OCI-LY7 (cell line): Measurements from ENCODE around the gene PPIP5K2. TPM values are rescaled to one million over a fixed set of nuclear protein-coding genes. Genes with fewer than 3 reads are reported as not detected.
"Not testable (repeated sequence)": the region's sequence is repeated elsewhere in the genome, so short reads cannot be mapped to it uniquely, and the experiment has no call there.

ENCODE experiments used
- BruUV-seq: library from RNA; stranded (reverse); fragments of 400-500 nt; replicated peaks from 2 replicates; lab custom pipeline; 2021; lab: Mats Ljungman, UMichigan
- CTCF ChIA-PET: fragments of 300-600 bp; sonication (Branson Sonifier 250); formaldehyde crosslinking; loops from one replicate; lab custom pipeline; 2022; ENCODE audit warnings: antibody characterized with exemption; ENCODE audit not compliant: unreplicated experiment; lab: Charles Lee
- POLR2A ChIA-PET: fragments of 300-600 bp; sonication (Branson Sonifier 250); formaldehyde crosslinking; loops from one replicate; lab custom pipeline; 2022; ENCODE audit warnings: antibody characterized with exemption; lab: Charles Lee
- DNase-seq: peaks from one replicate; pipeline ENCODE4 v3.0.0-alpha.2; 2015; ENCODE audit warnings: low spot score
- H2AFZ ChIP-seq: fragments of 200-600 bp; sonication (generic), shearing (Covaris generic); 2 replicates; pipeline ENCODE4 v1.6.1; 2014; ENCODE audit warnings: mild to moderate bottlenecking, antibody characterized with exemption, low read length, moderate library complexity
- H3K27ac ChIP-seq: fragments of 200-600 bp; sonication (generic); 2 replicates; pipeline ENCODE4 v1.5.1; 2014; ENCODE audit warnings: mixed run types, low read depth, mild to moderate bottlenecking, moderate library complexity, low read length, inconsistent platforms; ENCODE audit not compliant: poor library complexity, severe bottlenecking
- H3K36me3 ChIP-seq: fragments of 200-600 bp; sonication (generic); 2 replicates; pipeline ENCODE4 v1.6.1; 2014; ENCODE audit warnings: mild to moderate bottlenecking, antibody characterized with exemption, low read length, moderate library complexity, mixed read lengths; ENCODE audit not compliant: insufficient read depth
- H3K4me1 ChIP-seq: fragments of 200-600 bp; sonication (generic); 2 replicates; pipeline ENCODE4 v1.5.1; 2014; ENCODE audit warnings: mild to moderate bottlenecking, low read length; ENCODE audit not compliant: insufficient read depth, poor library complexity, severe bottlenecking
- H3K4me2 ChIP-seq: fragments of 200-600 bp; sonication (generic); 2 replicates; pipeline ENCODE4 v1.6.1; 2014; ENCODE audit warnings: mild to moderate bottlenecking, low read length
- H3K4me3 ChIP-seq: fragments of 200-600 bp; sonication (generic); 2 replicates; pipeline ENCODE4 v1.5.1; 2014; ENCODE audit warnings: mild to moderate bottlenecking, low read depth, low read length; ENCODE audit not compliant: poor library complexity, severe bottlenecking
- H3K79me2 ChIP-seq: fragments of 200-600 bp; sonication (generic); 2 replicates; pipeline ENCODE4 v1.6.1; 2016; ENCODE audit warnings: low read depth, mild to moderate bottlenecking, low read length, moderate library complexity, mixed read lengths; ENCODE audit not compliant: insufficient read depth
- H3K9me2 ChIP-seq: fragments of 200-600 bp; sonication (generic); 2 replicates; pipeline ENCODE4 v1.6.1; 2016; ENCODE audit warnings: mild to moderate bottlenecking, low read length, mixed read lengths; ENCODE audit not compliant: insufficient read depth
- H3K9me3 ChIP-seq: fragments of 200-600 bp; sonication (generic); 2 replicates; pipeline ENCODE4 v1.6.1; 2014; ENCODE audit warnings: mild to moderate bottlenecking, mixed run types, low read length, mixed read lengths
- H4K20me1 ChIP-seq: fragments of 200-600 bp; sonication (generic); 2 replicates; pipeline ENCODE4 v1.6.1; 2014; ENCODE audit warnings: mild to moderate bottlenecking, antibody characterized with exemption, low read length, moderate library complexity, mixed read lengths; ENCODE audit not compliant: insufficient read depth
- EZH2phosphoT487 ChIP-seq: fragments of 200-600 bp; sonication (generic); IDR thresholded peaks from 2 replicates; pipeline ENCODE4 v1.6.1; 2018; ENCODE audit warnings: low read depth, borderline replicate concordance, mild to moderate bottlenecking, mixed run types, antibody characterized with exemption, low read length, moderate library complexity, mixed read lengths
- intact Hi-C: fragments of 100-400 bp; cut with micrococcal nuclease; formaldehyde crosslinking; loops from one replicate; pipeline ENCODE4 v1.10.0; 2022; ENCODE audit not compliant: unreplicated experiment
- total RNA-seq, 2 experiments: library from RNA; depleted of rRNA in 1 of 2; stranded (reverse); fragments of >200 nt in 1 of 2; shearing (Covaris generic) in 1 of 2; gene quantifications; 2 replicates each; pipeline ENCODE4 v1.2.3, GENCODE V29; 2014 to 2022
- TF ChIP-seq, protein P1 (sequence below): fragments of 200-600 bp; sonication (generic); conservative IDR thresholded peaks from 2 replicates; pipeline ENCODE4 v1.5.1; 2014; ENCODE audit warnings: mild to moderate bottlenecking, antibody characterized with exemption, low read length, moderate library complexity, mixed read lengths

PPIP5K2 gene
- total RNA-seq, 2 experiments from 2014 or later: 45.5 to 80.0 TPM

DNA sequence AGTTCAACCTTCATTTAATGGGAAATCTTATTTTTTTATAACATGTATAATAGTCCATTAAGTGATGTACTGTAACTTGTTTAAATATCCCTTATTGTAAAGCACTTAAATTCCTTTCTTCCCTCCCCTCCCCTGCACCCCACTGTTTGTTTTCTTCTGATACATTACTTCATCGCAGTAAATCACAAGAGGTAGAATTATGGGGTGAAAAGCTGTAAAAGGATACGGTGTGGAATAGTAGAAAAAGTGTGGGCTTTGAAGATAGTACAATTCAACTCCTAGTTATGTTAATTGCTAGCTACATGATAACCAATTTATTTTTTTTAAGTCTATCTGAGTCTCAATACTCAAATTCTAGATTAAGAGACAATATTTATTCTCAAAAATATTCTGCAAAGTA lies 96.6 kb downstream of the PPIP5K2 start:
- POLR2A ChIA-PET: interaction anchor here (0.6 to 1.5 kb wide), 3 partner anchors 9 to 33 kb away, joined by 3 to 4 read pairs (median 4); no protein-coding TSS in a partner anchor
- Histone ChIP-seq H3K4me1 (no peaks in the 10 kb centered on the region), H4K20me1 (no peaks in the 10 kb centered on the region), H3K79me2 (no peaks in the 10 kb centered on the region), H3K27ac (no peak overlapping the region), H2AFZ (no peak overlapping the region), H3K9me3 (no peaks in the 10 kb centered on the region), H3K4me3 (no peak overlapping the region), H3K9me2 (no peaks in the 10 kb centered on the region), H3K4me2 (no peak overlapping the region), H3K36me3 (no peaks in the 10 kb centered on the region)
- CTCF ChIA-PET: no interaction called here
- no TSS peak for BruUV-seq
- intact Hi-C loops: no loop called here
- TF ChIP-seq, protein P1, sequence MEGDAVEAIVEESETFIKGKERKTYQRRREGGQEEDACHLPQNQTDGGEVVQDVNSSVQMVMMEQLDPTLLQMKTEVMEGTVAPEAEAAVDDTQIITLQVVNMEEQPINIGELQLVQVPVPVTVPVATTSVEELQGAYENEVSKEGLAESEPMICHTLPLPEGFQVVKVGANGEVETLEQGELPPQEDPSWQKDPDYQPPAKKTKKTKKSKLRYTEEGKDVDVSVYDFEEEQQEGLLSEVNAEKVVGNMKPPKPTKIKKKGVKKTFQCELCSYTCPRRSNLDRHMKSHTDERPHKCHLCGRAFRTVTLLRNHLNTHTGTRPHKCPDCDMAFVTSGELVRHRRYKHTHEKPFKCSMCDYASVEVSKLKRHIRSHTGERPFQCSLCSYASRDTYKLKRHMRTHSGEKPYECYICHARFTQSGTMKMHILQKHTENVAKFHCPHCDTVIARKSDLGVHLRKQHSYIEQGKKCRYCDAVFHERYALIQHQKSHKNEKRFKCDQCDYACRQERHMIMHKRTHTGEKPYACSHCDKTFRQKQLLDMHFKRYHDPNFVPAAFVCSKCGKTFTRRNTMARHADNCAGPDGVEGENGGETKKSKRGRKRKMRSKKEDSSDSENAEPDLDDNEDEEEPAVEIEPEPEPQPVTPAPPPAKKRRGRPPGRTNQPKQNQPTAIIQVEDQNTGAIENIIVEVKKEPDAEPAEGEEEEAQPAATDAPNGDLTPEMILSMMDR: no peak
- no peak for TF ChIP-seq EZH2phosphoT487
- DNase-seq: no peak

DNA sequence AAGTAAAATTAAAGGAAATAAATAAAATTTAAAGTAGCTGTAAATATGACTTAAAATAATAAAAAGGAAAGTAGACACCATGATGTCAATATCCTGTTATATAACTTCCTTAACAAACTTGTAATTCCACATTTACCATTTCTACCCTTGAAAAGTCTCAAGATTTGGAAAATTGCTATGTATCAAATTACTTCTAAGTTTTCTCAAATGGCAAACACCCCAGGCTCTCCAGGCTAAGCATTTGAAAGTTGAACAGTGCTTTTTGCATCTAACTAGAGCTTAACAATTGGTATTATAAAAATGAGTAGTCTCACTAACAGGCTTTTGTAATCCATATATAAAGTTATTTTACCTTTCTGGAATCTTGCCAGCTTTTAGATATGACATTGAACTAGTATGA lies 97.0 kb downstream of the PPIP5K2 start:
- no peak for DNase-seq

DNA sequence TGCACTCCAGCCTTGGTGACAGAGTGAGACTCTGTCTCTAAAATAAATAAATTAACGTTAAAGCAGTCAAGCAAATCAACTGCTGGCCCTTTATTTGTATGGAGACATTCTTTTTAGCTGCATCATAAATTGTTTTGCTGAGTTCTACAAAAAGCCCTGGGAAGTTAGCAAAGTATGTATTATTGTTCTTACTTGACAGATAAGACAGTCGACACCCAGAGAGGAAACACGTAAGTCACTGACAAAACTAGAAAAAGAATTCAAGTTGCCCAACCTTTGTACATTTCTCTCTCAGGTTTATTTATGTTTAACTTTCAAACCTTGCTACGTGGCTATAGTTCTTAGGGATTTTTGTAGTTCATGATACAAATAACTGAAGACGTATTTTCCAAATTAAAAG lies 98.1 kb downstream of the PPIP5K2 start:
- Histone ChIP-seq H3K9me3 (no peaks in the 10 kb centered on the region), H2AFZ (no peak overlapping the region), H3K79me2 (no peaks in the 10 kb centered on the region), H3K4me1 (no peaks in the 10 kb centered on the region), H3K36me3 (no peaks in the 10 kb centered on the region), H3K4me2 (no peak overlapping the region), H3K27ac (no peak overlapping the region), H3K4me3 (no peak overlapping the region), H3K9me2 (no peaks in the 10 kb centered on the region), H4K20me1 (no peaks in the 10 kb centered on the region)
- intact Hi-C loops: no loop called here
- BruUV-seq: no TSS peak
- no peak for DNase-seq
- TF ChIP-seq EZH2phosphoT487: no peak
- TF ChIP-seq, protein P1: no peak
- POLR2A ChIA-PET: interaction anchor here (0.6 kb wide), 1 partner anchor 1183 kb away, joined by 4 read pairs; no protein-coding TSS in a partner anchor
- CTCF ChIA-PET: no interaction called here

More for the DNA sequence above, 97.0 kb downstream of the PPIP5K2 start:
- intact Hi-C loops: no loop called here
- ChIA-PET CTCF (no interaction called here), POLR2A (interaction anchor here (0.6 to 1.5 kb wide), 2 partner anchors 9 to 12 kb away, joined by 3 to 4 read pairs; no protein-coding TSS in a partner anchor)
- no peaks in the 10 kb centered on the region for H3K79me2 ChIP-seq
- no peak overlapping the region for H3K27ac ChIP-seq
- H3K4me3 ChIP-seq: no peak overlapping the region
- no peaks in the 10 kb centered on the region for H3K9me3 ChIP-seq
- H3K9me2 ChIP-seq: no peaks in the 10 kb centered on the region
- BruUV-seq: no TSS peak
- H3K4me2 ChIP-seq: no peak overlapping the region
- no peak for TF ChIP-seq EZH2phosphoT487
- TF ChIP-seq, protein P1: no peak
- no peak overlapping the region for H2AFZ ChIP-seq
- H3K36me3 ChIP-seq: no peaks in the 10 kb centered on the region
- no peaks in the 10 kb centered on the region for H3K4me1 ChIP-seq
- H4K20me1 ChIP-seq: no peaks in the 10 kb centered on the region

DNA sequence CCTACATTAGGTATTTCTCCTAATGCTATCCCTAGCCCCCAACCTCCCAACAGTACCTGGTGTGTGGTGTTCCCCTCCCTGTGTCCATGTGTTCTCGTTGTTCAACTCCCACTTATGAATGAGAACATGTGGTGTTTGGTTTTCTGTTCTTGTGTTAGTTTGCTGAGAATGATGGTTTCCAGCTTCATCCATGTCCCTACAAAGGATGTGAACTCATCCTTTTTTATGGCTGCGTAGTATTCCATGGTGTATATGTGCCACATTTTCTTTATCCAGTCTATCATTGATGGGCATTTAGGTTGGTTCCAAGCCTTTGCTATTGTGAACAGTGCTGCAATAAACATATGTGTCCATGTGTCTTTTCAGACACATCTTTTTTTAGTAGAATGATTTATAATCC lies 99.0 kb downstream of the PPIP5K2 start:
- not testable (repeated sequence) for H3K4me2 ChIP-seq, BruUV-seq, H3K4me3 ChIP-seq

More for the DNA sequence above, 99.0 kb downstream of the PPIP5K2 start:
- CTCF ChIA-PET, DNase-seq, H3K36me3 ChIP-seq, intact Hi-C loops, H3K79me2 ChIP-seq, H4K20me1 ChIP-seq, POLR2A ChIA-PET, H2AFZ ChIP-seq, H3K27ac ChIP-seq, H3K9me3 ChIP-seq, H3K9me2 ChIP-seq, H3K4me1 ChIP-seq: not testable (repeated sequence)
